Heart left ventricle (tissue), 13 donors: Measurements from ENCODE around the gene KCNH1.

ENCODE experiments used
- CTCF ChIP-seq, 12 donors: fragments of 200-600 bp; sonication (generic) in 4 of 12; IDR thresholded peaks; one replicate each; pipeline versions ENCODE4 v1.5.0 to v1.8.0; 2018 to 2022; ENCODE audit warnings: antibody characterized with exemption in 12 of 12, mild to moderate bottlenecking in 5 of 12
- POLR2A ChIP-seq, 2 donors: fragments of 450-650 bp; IDR thresholded peaks; one replicate each; pipeline ENCODE4 v1.6.1; 2017; ENCODE audit warnings: antibody characterized with exemption in 2 of 2, mild to moderate bottlenecking in 2 of 2, moderate library complexity in 2 of 2
- donor health status: ischemic (EF 13 %, LVEDD 7.1; RV severe dilation, severe dysfunction).
- donor health status: DM: no; HTN: yes; CAD: no.
- donor health status: DM: no; HTN: no; CAD: no.
- donor health status: ischemic (EF 25% LVEDD 6.9; RV normal size, moderate dysfunction).
- donor health status: ischemic (EF 25% LVEDD 5.7; RV mildly dilated, moderate dysfunction).
- donor health status: ischemic (EF 35%, LVEDD 5.7; RV mildly dilated, moderate dysfunction).
- donor health status: nonischemic (EF 11% LVEDD 7.7; RV severe dilation, severe dysfunction).
- donor health status: DM: yes; HTN: yes; CAD: no.
- donor health status: PGD.
- donor health status: ischemic (EF 29% LVEDD 5.4; RV normal size, mild dysfunction).
- donor health status: nonischemic (EF 23%, LVEDD 6.1; RV moderate dilation, normal function).

GRCh38 chr1:210800301-210800700 is 333.6 kb downstream of the KCNH1 start:
- TF ChIP-seq CTCF (IDR thresholded peaks at IDR 0.05): no peak
- no peak for TF ChIP-seq POLR2A (IDR thresholded peaks at IDR 0.05)
